GM18861 (cell line): ENCODE results near the gene HIVEP1.

Source experiments
- ATAC-seq: cut with Tn5 transposase; IDR thresholded peaks from one replicate; pipeline ENCODE4 v1.9.1; 2021; ENCODE audit not compliant: unreplicated experiment

HIVEP1 gene

GRCh38 chr6:12047792-12048432 is 35.8 kb downstream of the HIVEP1 start:
- no peak for ATAC-seq

GRCh38 chr6:12048609-12049008 is 36.5 kb downstream of the HIVEP1 start:
- ATAC-seq: no peak

GRCh38 chr6:12049165-12049564 is 37.1 kb downstream of the HIVEP1 start:
- ATAC-seq: peak; percentile 38

GRCh38 chr6:12051861-12052368 is 39.8 kb downstream of the HIVEP1 start:
- peak; percentile 71 for ATAC-seq

GRCh38 chr6:12058172-12058961 is 46.3 kb downstream of the HIVEP1 start:
- ATAC-seq: no peak

- ATAC-seq: no peak
These were observed 48.9 kb downstream of the HIVEP1 start for GRCh38 chr6:12060780-12061609.

- ATAC-seq: no peak
These were observed 50.5 kb downstream of the HIVEP1 start for GRCh38 chr6:12062605-12063004.

GRCh38 chr6:12064131-12064530 is 52.0 kb downstream of the HIVEP1 start:
- ATAC-seq: no peak

GRCh38 chr6:12064538-12065071 is 52.5 kb downstream of the HIVEP1 start:
- no peak for ATAC-seq

- no peak for ATAC-seq
These were observed 53.4 kb downstream of the HIVEP1 start for GRCh38 chr6:12065321-12066140.

GRCh38 chr6:12066297-12066696 is 54.2 kb downstream of the HIVEP1 start:
- no peak for ATAC-seq

- ATAC-seq: no peak
These were observed 56.9 kb downstream of the HIVEP1 start for GRCh38 chr6:12068899-12069557.

GRCh38 chr6:12069891-12070529 is 57.9 kb downstream of the HIVEP1 start:
- no peak for ATAC-seq

GRCh38 chr6:12071064-12071615 is 59.0 kb downstream of the HIVEP1 start:
- ATAC-seq: no peak

- ATAC-seq: no peak
These were observed 63.0 kb downstream of the HIVEP1 start for GRCh38 chr6:12075067-12075563.

- ATAC-seq: no peak
These were observed 65.1 kb downstream of the HIVEP1 start for GRCh38 chr6:12077021-12077710.

GRCh38 chr6:12078014-12078413 is 65.9 kb downstream of the HIVEP1 start:
- no peak for ATAC-seq

GRCh38 chr6:12081771-12082170 is 69.7 kb downstream of the HIVEP1 start:
- no peak for ATAC-seq
